ENCODE results near the gene NPDC1.

GRCh38 chr9:137030538-137031527, 15.1 kb downstream of the NPDC1 start:
- TF ChIP-seq CTCF (IDR thresholded peaks at IDR 0.05) (no peak), POLR2A (IDR thresholded peaks at IDR 0.05) (no peak)
